GM12873 (cell line): Measurements from ENCODE around the gene RASGEF1C.

Experiments used
- CTCF ChIP-seq: IDR thresholded peaks from 2 replicates; pipeline ENCODE4 v1.5.1; 2012; ENCODE audit warnings: low read depth, mild to moderate bottlenecking, moderate library complexity, low read length, control low read depth; ENCODE audit not compliant: insufficient read depth; ENCODE audit errors: missing control alignments

RASGEF1C gene

DNA sequence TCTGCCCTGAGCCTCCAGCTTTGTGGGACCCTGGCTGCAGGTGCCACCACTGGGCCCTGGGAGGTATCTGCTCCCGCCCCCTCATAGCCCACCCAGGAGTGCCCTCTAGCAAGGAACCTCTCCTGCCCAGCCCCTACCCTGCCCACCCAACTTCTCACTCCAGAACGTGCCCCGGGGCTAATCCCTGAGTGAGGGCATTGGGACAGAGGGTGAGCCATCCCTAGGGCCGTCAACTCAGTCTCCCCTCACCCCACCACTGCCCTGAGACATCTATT, 2.7 kb upstream of the RASGEF1C start:
- no peak for TF ChIP-seq CTCF

GRCh38 chr5:180210961-180211760, 2.1 kb upstream of the RASGEF1C start:
- no peak for TF ChIP-seq CTCF

- no peak for TF ChIP-seq CTCF
Observed at GRCh38 chr5:180208435-180209081, 453 bp downstream of the RASGEF1C start.

DNA sequence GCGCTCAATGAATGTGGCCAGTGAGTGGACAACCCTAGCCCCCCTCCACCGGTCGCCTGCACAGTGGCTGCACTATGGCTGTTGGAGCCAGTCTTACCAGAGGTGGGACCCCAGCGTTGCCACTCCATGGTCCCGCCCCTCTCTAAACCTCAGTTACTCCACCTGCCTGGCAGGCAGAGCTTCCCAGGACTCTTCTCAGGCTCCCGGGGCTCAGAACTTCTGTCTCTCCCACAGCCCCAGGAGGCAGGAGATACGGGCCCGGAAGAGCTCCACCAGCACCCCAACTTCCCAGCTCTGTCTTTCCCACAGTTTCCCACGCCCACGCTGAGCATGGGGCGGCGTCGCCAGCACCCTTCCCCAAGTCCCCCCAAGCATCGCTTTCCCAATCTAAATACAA, 975 bp downstream of the RASGEF1C start:
- no peak for TF ChIP-seq CTCF

DNA sequence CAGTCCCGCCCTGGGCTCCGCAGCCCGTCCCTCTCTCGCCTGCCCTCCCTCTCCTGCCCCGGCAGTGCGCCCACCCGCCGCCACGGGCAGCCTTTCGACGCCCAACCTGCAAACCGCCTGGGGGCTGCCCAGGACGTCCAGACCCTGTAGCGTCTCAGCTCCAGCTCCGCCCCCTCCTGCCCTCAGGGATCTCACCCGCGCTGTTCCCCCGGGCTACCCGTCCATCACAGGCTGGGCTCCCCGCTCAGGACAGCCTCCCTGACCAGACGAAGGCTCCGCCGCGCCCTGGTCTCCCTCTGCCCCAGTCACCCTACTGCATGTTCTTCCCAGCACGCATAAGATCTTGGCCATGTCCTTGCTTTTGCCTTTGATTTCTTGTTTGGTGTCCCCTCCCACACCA, 1.4 kb downstream of the RASGEF1C start:
- no peak for TF ChIP-seq CTCF

DNA sequence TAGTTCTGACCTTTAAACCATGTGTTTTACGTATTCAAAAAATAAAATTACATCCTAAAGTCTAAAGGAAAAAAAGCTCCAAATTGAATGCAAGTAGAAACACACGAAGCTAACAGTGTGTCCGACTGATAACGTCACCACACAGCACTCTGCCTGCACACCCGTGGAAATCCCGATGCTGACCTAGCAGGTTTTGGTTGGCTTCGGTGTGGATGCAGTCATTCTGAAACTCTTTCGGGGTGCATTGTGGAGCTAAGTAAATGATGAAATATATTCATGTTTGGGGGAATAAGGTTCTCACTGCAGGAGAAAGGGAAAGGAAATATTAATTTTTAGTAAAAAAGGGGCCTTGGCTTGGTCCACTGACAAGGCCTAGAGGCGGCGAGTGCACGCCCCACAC, 2.0 kb downstream of the RASGEF1C start:
- TF ChIP-seq CTCF: no peak

DNA sequence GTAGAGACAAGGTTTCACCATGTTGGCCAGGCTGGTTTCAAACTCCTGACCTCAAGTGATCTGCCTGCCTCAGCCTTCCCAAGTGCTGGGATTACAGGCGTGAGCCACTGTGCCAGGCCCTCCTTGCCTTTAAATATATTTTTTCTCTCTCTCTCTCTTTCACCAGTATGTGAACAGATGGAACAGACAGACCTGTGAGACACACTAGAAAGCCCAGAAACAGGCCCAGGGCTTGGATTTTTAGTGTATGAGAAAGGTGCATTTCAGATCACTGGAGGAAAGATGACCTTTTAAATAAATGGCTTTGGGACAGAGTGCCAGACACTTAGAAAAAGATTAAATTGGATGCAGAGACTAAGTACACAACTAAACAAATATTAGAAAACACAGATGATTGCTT, 3.1 kb downstream of the RASGEF1C start:
- TF ChIP-seq CTCF: no peak
